ENCODE data around the gene CWC27. TPM values are rescaled to one million over a fixed set of nuclear protein-coding genes. Genes with fewer than 3 reads are reported as not detected.

The CWC27 gene
- total RNA-seq, 2 donors from 2014 or later, result 29.1 to 32.6 TPM

DNA sequence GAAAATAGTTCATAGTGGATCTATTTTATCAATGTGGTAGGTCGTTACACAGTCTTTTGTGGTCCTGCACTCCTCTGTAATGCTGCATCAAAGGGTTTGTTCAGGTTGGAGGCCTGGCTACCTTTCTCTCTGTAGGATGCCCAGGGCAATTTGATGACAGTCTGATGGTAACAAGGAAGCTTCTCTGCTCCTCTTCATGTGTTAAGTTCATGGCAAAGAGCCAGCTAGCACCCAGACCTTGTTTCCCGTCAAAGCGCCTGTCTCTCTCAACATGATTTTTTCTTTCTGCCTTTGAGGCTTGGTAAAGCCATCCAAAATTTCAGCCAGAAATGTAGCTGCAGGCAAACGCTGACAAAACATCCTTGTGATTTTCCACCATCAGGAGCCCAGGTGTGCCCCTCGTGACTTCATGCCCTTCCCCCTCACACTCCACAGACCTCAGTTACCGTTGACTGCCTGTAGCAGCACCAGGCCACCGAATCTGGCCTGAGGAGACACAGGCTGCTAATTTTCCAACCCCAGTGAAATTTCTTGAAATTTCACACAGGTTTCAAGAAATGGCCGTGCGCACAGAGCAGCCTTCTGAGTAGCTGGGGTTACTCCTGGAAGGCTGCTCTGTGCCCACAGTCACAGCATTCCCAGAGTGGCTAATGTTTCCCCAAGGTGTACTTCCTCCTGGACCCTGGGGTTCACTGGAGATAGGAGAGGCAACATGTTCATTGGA is 292.7 kb downstream of the CWC27 start:
- DNase-seq (ENCODE audit: low spot score), result no peak
- Mint-ChIP-seq H3K9me3 (no peaks in the 10 kb centered on the region), H3K4me3 (no peak overlapping the region), H3K27ac (no peak overlapping the region), H3K4me1 (ENCODE audit: low read depth in 2 of 2) (peaks cover 0 to 3% of the 10 kb centered on the region in 2 donors), H3K27me3 (peaks cover 28% of the 10 kb centered on the region in 2 donors), H3K36me3 (no peaks in the 10 kb centered on the region)
- peak in 1 of 2 donors; percentile 20 for ATAC-seq

DNA sequence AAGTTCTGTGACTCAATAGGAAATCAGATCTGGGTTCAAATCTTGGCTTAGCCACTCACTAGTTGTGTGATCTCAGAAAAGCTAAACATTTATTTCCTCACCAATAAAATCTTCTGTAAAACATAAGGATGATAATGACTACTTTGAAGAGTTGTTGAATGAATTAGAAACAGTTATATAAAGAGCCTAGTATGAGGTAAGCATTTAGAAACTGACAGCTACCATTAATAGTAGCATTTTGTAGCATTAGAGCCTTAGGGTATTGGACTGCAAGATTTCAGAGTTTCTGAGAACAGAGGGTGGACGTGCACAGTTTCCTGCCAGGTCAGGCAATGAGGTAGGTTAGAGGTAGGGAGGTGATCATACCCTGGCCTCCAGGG is 293.2 kb downstream of the CWC27 start:
- DNase-seq (ENCODE audit: low spot score), result no peak
- Mint-ChIP-seq H3K4me1 (ENCODE audit: low read depth in 2 of 2) (peaks cover 0 to 3% of the 10 kb centered on the region in 2 donors), H3K27me3 (peaks cover 24 to 25% of the 10 kb centered on the region in 2 donors), H3K27ac (no peak overlapping the region), H3K4me3 (no peak overlapping the region), H3K9me3 (no peaks in the 10 kb centered on the region), H3K36me3 (no peaks in the 10 kb centered on the region)
- no peak for ATAC-seq

DNA sequence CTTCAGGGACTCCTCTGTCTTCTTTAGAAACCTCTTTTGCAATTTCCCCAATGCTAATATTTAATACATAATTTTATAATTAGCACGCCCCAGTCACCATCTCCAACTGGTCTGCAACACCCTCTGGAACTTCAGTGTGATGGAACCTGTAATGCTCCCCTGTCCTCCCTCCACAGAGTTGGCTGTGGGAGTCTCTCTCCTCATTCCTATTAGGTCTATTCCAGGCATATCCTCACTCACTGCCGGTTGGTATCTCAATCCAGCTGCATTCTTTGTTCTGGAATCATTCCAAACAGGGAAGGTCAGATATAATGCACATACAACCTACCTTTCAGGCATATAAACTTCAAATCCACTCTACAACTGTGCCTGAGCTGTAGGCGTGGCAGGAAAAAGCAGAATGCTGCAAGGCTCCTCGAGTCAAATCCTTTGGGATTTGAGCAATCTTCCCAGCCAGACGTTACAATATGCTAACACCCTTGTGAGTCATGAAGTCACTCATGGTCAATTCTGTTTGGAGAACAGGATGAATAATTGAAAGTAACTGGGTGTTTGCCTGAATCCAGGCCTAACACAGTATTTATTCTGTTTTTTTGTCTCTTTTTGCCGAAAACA is 293.8 kb downstream of the CWC27 start:
- Mint-ChIP-seq H3K27me3 (peaks cover 24 to 25% of the 10 kb centered on the region in 2 donors), H3K27ac (no peak overlapping the region), H3K9me3 (no peaks in the 10 kb centered on the region), H3K4me1 (ENCODE audit: low read depth in 2 of 2) (peaks cover 0 to 3% of the 10 kb centered on the region in 2 donors), H3K36me3 (no peaks in the 10 kb centered on the region), H3K4me3 (no peak overlapping the region)
- no peak for DNase-seq (ENCODE audit: low spot score)
- ATAC-seq, result no peak

DNA sequence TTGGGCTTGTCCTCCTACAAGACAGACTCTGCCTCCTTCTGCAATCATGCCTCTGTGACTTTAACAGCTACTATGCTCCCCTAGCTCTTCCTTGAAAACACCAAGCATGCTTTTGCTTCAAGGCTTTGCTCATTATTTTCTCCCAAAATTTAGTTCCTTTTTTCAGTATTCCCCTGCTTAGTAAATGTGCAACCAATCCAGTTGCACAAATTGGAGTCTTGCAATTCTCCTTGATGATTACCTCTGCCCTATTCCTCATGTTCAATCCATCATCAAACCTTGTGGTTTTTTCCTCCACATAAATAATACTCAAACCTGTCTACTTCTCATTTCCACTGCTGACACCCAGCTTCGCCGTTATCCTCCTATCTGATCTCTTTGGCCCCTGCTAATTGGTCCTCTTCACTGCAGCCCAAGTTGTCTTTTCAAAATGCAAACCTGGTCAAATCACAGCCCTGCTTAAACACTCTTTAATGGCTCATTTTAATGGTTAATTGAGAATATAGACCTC is 296.3 kb downstream of the CWC27 start:
- H3K27me3 Mint-ChIP-seq, result peaks cover 23 to 25% of the 10 kb centered on the region in 2 donors
- peaks cover 0 to 3% of the 10 kb centered on the region in 2 donors for H3K4me1 Mint-ChIP-seq (ENCODE audit: low read depth in 2 of 2)
- no peak overlapping the region for H3K27ac Mint-ChIP-seq
- DNase-seq (ENCODE audit: low spot score) (no peak), ATAC-seq (no peak)
- no peak overlapping the region for H3K4me3 Mint-ChIP-seq
- H3K9me3 Mint-ChIP-seq, result no peaks in the 10 kb centered on the region
- no peaks in the 10 kb centered on the region for H3K36me3 Mint-ChIP-seq

DNA sequence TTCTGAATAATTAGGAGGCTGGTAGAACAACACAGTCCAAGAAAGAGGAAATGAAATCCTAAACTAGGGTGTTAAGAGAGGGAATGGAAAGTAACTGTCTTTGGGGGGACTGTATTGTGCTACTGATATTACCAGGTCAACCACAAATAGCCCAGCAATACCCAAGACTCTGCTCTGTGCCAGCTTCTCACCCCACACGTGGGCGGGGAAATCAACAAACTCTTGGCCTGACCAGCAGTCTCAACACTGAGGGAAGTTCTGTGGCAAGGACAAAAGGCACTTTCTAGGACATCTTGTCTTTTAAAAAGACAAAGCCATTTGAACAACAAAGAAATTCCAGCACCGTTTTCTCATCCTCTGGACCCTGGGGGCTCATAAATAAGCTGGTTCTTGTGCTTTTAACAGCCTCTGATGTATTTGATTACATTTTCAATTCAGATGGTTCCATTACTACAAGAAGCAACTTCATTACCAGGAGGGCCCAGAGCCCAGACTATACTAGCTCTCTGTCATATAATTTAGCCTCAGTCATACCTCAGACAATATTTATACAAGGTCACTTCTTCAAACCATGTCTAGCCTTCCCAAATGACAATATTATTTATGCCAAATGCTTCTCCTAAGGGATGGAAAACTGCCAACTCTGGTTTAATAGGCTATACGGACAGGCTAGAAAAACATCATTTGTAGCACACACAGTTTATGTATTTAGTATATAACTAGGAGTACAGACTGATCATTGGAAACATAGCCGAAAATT is 297.8 kb downstream of the CWC27 start:
- no peaks in the 10 kb centered on the region for H3K4me1 Mint-ChIP-seq (ENCODE audit: low read depth in 2 of 2)
- no peak for DNase-seq (ENCODE audit: low spot score)

DNA sequence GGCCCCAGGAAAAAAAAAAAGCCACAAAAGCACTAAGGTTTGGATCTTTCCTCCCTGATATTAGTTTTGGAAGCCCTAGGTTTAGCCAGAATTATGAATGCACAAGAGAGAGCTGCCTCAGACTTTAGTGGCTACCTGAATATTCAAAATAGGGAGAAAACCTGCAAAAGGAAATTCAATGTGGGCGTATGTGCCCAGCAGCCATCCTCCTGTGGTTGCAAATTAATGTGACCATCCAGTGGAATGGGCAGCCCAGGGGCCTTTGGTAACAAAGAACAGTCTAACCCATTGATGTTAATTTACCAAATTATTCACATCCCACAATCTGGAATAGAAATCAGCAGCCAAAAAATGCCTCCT is 298.4 kb downstream of the CWC27 start:
- H3K4me3 Mint-ChIP-seq, result no peak overlapping the region
- DNase-seq (ENCODE audit: low spot score) (no peak), ATAC-seq (no peak)
- H3K9me3 Mint-ChIP-seq, result no peaks in the 10 kb centered on the region
- no peaks in the 10 kb centered on the region for H3K4me1 Mint-ChIP-seq (ENCODE audit: low read depth in 2 of 2)
- H3K27me3 Mint-ChIP-seq, result peaks cover 23% of the 10 kb centered on the region in 2 donors
- H3K36me3 Mint-ChIP-seq, result no peaks in the 10 kb centered on the region
- no peak overlapping the region for H3K27ac Mint-ChIP-seq

More for the DNA sequence above, 297.8 kb downstream of the CWC27 start:
- no peak for ATAC-seq
- Mint-ChIP-seq H3K36me3 (no peaks in the 10 kb centered on the region), H3K9me3 (no peaks in the 10 kb centered on the region), H3K27ac (no peak overlapping the region), H3K27me3 (peaks cover 23% of the 10 kb centered on the region in 2 donors), H3K4me3 (no peak overlapping the region)

Other genes starting within 250 kb of the CWC27 start
- gene SHISAL2B, start 78.4 kb upstream of the CWC27 start, total RNA-seq, result not detected
- 10 to 100 TPM; 19.9 to 20.1 TPM for gene SREK1IP1, start 239 bp upstream of the CWC27 start, total RNA-seq